ENCODE data around the gene AP2B1. TPM values are rescaled to one million over a fixed set of nuclear protein-coding genes. Genes with fewer than 3 reads are reported as not detected.

The AP2B1 gene
- total RNA-seq, 2 experiments from 2014 or later, result 157 to 161 TPM

DNA sequence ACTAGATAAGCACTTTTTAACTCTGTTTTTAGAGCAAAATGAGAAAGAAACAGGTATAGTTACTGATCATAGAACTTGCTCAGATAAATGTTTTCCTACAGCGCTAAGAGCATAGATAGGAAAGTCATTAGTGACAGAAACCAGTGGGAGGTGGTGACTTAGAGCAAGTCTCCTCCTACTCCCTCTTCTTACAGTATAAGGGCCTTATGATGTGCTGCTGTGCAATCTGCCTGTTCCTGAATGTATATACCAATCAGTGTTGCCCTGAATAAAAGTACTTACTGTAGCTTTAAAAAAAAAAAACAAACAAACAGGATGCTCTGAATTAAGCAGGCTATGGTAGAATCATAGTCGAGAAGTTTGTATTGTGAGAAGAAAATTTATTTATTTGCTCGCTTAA is 121.0 kb downstream of the AP2B1 start:
- Mint-ChIP-seq H3K27ac (no peak overlapping the region), H3K9me3 (no peaks in the 10 kb centered on the region), H3K4me3 (no peak overlapping the region), H3K4me1 (ENCODE audit: low read depth) (peaks cover 26% of the 10 kb centered on the region), H3K36me3 (ENCODE audit: low read depth) (peaks cover 27% of the 10 kb centered on the region), H3K27me3 (no peaks in the 10 kb centered on the region)
- DNase-seq (no peak), ATAC-seq (peak; percentile 58)
- CTCF ChIA-PET, result no interaction called here
- intact Hi-C loops (cut with micrococcal nuclease), result no loop called here
- POLR2A ChIA-PET, result no interaction called here
- TF ChIP-seq, protein P1, sequence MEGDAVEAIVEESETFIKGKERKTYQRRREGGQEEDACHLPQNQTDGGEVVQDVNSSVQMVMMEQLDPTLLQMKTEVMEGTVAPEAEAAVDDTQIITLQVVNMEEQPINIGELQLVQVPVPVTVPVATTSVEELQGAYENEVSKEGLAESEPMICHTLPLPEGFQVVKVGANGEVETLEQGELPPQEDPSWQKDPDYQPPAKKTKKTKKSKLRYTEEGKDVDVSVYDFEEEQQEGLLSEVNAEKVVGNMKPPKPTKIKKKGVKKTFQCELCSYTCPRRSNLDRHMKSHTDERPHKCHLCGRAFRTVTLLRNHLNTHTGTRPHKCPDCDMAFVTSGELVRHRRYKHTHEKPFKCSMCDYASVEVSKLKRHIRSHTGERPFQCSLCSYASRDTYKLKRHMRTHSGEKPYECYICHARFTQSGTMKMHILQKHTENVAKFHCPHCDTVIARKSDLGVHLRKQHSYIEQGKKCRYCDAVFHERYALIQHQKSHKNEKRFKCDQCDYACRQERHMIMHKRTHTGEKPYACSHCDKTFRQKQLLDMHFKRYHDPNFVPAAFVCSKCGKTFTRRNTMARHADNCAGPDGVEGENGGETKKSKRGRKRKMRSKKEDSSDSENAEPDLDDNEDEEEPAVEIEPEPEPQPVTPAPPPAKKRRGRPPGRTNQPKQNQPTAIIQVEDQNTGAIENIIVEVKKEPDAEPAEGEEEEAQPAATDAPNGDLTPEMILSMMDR (IDR thresholded peaks at IDR 0.05), result no peak

DNA sequence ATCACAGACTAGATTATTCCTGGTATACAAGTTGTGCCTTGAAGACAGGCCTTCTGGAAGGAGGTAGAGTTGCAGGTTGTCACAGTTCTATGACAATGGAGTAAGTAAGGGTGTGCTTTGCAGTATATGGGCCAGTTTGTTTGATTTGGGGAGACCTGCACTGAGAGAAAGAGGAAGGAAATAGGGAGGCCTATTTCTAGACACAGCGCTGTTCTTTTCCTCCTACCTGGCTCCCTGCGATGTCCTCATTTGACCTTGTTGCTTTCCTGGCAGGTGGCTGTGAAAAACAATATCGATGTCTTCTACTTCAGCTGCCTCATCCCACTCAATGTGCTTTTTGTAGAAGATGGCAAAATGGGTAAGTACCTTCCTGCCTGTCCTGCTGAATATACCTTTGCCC is 121.8 kb downstream of the AP2B1 start:
- DNase-seq (no peak), ATAC-seq (no peak)
- TF ChIP-seq, protein P1 (IDR thresholded peaks at IDR 0.05), result no peak
- H3K4me1 Mint-ChIP-seq (ENCODE audit: low read depth), result peaks cover 26% of the 10 kb centered on the region
- ChIA-PET CTCF (interaction anchor here (1.2 to 5.5 kb wide), 3 partner anchors 39 to 96 kb away, joined by 3 to 26 read pairs (median 4); no protein-coding TSS in a partner anchor), POLR2A (no interaction called here)
- no peaks in the 10 kb centered on the region for H3K9me3 Mint-ChIP-seq
- H3K4me3 Mint-ChIP-seq, result no peak overlapping the region
- H3K36me3 Mint-ChIP-seq (ENCODE audit: low read depth), result peaks cover 22% of the 10 kb centered on the region
- intact Hi-C loops (cut with micrococcal nuclease), result no loop called here
- no peaks in the 10 kb centered on the region for H3K27me3 Mint-ChIP-seq
- peak overlapping the region; percentile 4 for H3K27ac Mint-ChIP-seq

DNA sequence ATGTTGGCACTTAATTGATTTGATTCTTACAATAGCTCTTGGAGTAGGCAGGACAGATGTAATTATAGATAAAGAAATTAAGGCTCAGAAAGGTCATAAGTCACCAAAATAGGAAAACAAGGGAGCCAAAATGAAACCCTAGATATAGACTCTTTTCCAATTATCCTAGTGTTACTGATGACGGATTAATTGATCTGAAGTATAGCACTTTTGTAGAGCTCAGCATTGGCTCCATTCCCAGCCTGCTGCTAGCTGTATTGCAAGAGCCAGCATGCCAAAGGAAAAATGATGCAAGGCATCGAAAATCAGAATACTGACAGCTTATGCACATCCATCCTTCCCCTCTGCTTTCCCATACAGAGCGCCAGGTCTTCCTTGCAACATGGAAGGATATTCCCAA is 122.8 kb downstream of the AP2B1 start:
- H3K9me3 Mint-ChIP-seq, result no peaks in the 10 kb centered on the region
- DNase-seq (no peak), ATAC-seq (no peak)
- H3K4me3 Mint-ChIP-seq, result no peak overlapping the region
- H3K36me3 Mint-ChIP-seq (ENCODE audit: low read depth), result peaks cover 20% of the 10 kb centered on the region
- H3K27ac Mint-ChIP-seq, result no peak overlapping the region
- peaks cover 26% of the 10 kb centered on the region for H3K4me1 Mint-ChIP-seq (ENCODE audit: low read depth)
- CTCF ChIA-PET, result interaction anchor here (0.9 to 5.5 kb wide), 4 partner anchors 38 to 97 kb away, joined by 3 to 26 read pairs (median 4); no protein-coding TSS in a partner anchor
- POLR2A ChIA-PET, result interaction anchor here (0.9 to 1.2 kb wide), 2 partner anchors 15 to 18 kb away, joined by 3 to 4 read pairs; no protein-coding TSS in a partner anchor
- TF ChIP-seq, protein P1 (IDR thresholded peaks at IDR 0.05), result no peak
- H3K27me3 Mint-ChIP-seq, result no peaks in the 10 kb centered on the region
- intact Hi-C loops (cut with micrococcal nuclease), result no loop called here

DNA sequence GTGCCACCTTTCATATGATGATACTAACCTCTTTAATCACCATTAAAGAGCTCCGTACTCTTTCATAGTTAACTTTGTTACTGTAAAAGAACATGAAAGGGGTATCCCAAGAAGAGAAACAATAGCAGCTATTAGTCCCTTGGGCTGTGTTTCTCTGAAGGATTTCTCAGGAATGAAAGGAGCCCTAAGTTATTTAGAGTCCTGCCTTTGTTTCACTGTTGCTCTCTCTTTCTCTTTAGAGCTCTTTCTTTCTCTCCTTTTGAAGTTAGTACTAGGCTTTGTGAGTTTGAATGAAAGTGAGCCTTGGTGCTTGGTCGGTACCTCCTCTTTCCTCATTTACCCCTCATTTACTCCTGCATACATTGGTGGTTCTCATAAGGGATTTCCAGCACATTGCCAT is 123.8 kb downstream of the AP2B1 start:
- ATAC-seq (no peak), DNase-seq (no peak)
- CTCF ChIA-PET, result interaction anchor here (5.5 kb wide), 1 partner anchor 37 kb away, joined by 26 read pairs; no protein-coding TSS in a partner anchor
- Mint-ChIP-seq H3K27me3 (no peaks in the 10 kb centered on the region), H3K4me3 (no peak overlapping the region), H3K27ac (no peak overlapping the region), H3K9me3 (no peaks in the 10 kb centered on the region), H3K36me3 (ENCODE audit: low read depth) (peaks cover 20% of the 10 kb centered on the region), H3K4me1 (ENCODE audit: low read depth) (peaks cover 26% of the 10 kb centered on the region)
- POLR2A ChIA-PET, result interaction anchor here (0.7 kb wide), 1 partner anchor 10 kb away, joined by 3 read pairs; no protein-coding TSS in a partner anchor
- TF ChIP-seq, protein P1 (IDR thresholded peaks at IDR 0.05), result no peak
- intact Hi-C loops (cut with micrococcal nuclease), result no loop called here

DNA sequence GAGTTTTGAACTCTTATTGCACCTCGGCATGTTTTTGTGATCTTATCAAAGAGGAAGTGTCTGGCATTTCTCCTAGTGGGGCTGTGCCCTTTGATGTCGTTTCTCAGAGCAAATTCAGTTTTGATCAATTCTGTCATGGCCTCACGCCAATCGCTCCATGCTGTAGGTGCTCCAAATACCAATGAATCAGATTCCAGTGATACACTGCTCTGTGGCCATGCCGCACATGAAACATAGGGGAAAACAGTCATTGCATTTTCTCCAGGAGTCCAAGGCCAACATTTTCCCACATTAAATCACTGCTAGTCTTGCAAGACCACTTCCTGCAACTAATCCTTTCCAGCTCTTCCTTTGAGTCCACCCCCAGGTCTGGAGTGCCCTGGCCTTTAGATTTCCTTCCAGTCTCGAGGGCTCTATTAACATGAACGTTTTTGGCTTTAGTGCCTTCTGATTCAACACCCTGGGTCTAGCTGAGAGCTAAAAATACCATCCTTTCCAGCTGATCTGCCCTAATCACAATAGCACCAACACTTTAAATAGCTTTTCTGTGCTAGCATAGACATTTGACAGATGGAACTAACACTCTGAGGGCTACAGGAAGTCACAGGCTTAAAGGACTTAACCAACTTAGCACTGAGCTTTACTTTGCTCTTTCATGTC is 126.1 kb downstream of the AP2B1 start:
- Mint-ChIP-seq H3K36me3 (ENCODE audit: low read depth) (peaks cover 24% of the 10 kb centered on the region), H3K4me3 (no peak overlapping the region), H3K4me1 (ENCODE audit: low read depth) (peaks cover 14% of the 10 kb centered on the region), H3K27ac (no peak overlapping the region), H3K27me3 (no peaks in the 10 kb centered on the region), H3K9me3 (no peaks in the 10 kb centered on the region)
- intact Hi-C loops (cut with micrococcal nuclease), result no loop called here
- CTCF ChIA-PET, result interaction anchor here (1.5 to 5.5 kb wide), 3 partner anchors 10 to 51 kb away, joined by 3 to 26 read pairs (median 5); no protein-coding TSS in a partner anchor
- DNase-seq, result no peak
- TF ChIP-seq, protein P1 (IDR thresholded peaks at IDR 0.05), result no peak
- no peak for ATAC-seq
- POLR2A ChIA-PET, result no interaction called here
